Mesenchymal stem cell (in vitro differentiated cells and primary cell): ENCODE results near the gene MKKS.

Experiments
- DNase-seq: peaks from one replicate; pipeline ENCODE4 v3.0.0-alpha.2; 2013
- H2AFZ ChIP-seq: one replicate; pipeline ENCODE4 v1.6.1; 2013; ENCODE audit warnings: low read depth, mild to moderate bottlenecking, control low read depth, inconsistent platforms, low read length, moderate library complexity
- H2AK5ac ChIP-seq: 2 replicates; pipeline ENCODE4 v1.6.1; 2013; ENCODE audit warnings: low read length, moderate library complexity, mild to moderate bottlenecking, inconsistent platforms; ENCODE audit not compliant: severe bottlenecking
- H2BK120ac ChIP-seq: one replicate; pipeline ENCODE4 v1.6.1; 2013; ENCODE audit warnings: low read depth, mild to moderate bottlenecking, inconsistent platforms, low read length, moderate library complexity
- H2BK12ac ChIP-seq, 2 experiments: one replicate each; pipeline ENCODE4 v1.6.1; 2013; ENCODE audit warnings: inconsistent platforms in 2 of 2, low read length in 2 of 2, mild to moderate bottlenecking in 2 of 2, moderate library complexity in 2 of 2, control low read depth in 1 of 2
- H2BK15ac ChIP-seq: one replicate; pipeline ENCODE4 v1.6.1; 2013; ENCODE audit warnings: mild to moderate bottlenecking, low read depth, inconsistent platforms; ENCODE audit not compliant: poor library complexity, severe bottlenecking
- H2BK5ac ChIP-seq: 2 replicates; pipeline ENCODE4 v1.6.1; 2013; ENCODE audit warnings: low read depth, mild to moderate bottlenecking, low read length, control low read depth, inconsistent platforms; ENCODE audit not compliant: poor library complexity, severe bottlenecking
- H3K14ac ChIP-seq, 2 experiments: one replicate each; pipeline ENCODE4 v1.6.1; 2013; ENCODE audit warnings: inconsistent platforms in 2 of 2, low read length in 2 of 2, control low read depth in 1 of 2, mild to moderate bottlenecking in 1 of 2, moderate library complexity in 1 of 2
- H3K18ac ChIP-seq, 2 experiments: one replicate each; pipeline ENCODE4 v1.6.1; 2013; ENCODE audit warnings: inconsistent platforms in 2 of 2, low read length in 2 of 2, control low read depth in 1 of 2, low read depth in 1 of 2, mild to moderate bottlenecking in 1 of 2
- H3K23ac ChIP-seq, 2 experiments: one replicate each; pipeline ENCODE4 v1.6.1; 2013; ENCODE audit warnings: inconsistent platforms in 2 of 2, low read length in 2 of 2, mild to moderate bottlenecking in 2 of 2, moderate library complexity in 2 of 2, control low read depth in 1 of 2
- H3K27ac ChIP-seq: 2 replicates; pipeline ENCODE4 v1.5.1; 2013; ENCODE audit warnings: mild to moderate bottlenecking, moderate library complexity, low read length, control low read depth, inconsistent platforms; ENCODE audit not compliant: poor library complexity, severe bottlenecking
- H3K27me3 ChIP-seq, 2 experiments: 2 replicates each; pipeline versions ENCODE4 v1.6.1 to v1.7.0; 2013; ENCODE audit warnings: low read length in 2 of 2, mild to moderate bottlenecking in 2 of 2, moderate library complexity in 2 of 2, control low read depth in 1 of 2, inconsistent platforms in 1 of 2; ENCODE audit not compliant: control insufficient read depth in 1 of 2, insufficient read depth in 1 of 2
- H3K36me3 ChIP-seq, 2 experiments: 2 replicates each; pipeline versions ENCODE4 v1.6.1 to v1.7.0; 2013; ENCODE audit warnings: low read length in 2 of 2, control low read depth in 1 of 2, inconsistent platforms in 1 of 2, low read depth in 1 of 2, mild to moderate bottlenecking in 1 of 2; ENCODE audit not compliant: insufficient read depth in 2 of 2, control insufficient read depth in 1 of 2
- H3K4ac ChIP-seq, 2 experiments: one replicate each; pipeline ENCODE4 v1.6.1; 2013; ENCODE audit warnings: inconsistent platforms in 2 of 2, low read length in 2 of 2, mild to moderate bottlenecking in 2 of 2, moderate library complexity in 2 of 2, control low read depth in 1 of 2, low read depth in 1 of 2
- H3K4me1 ChIP-seq: 2 replicates; pipeline ENCODE4 v1.6.1; 2013; ENCODE audit warnings: low read depth, low read length, control low read depth; ENCODE audit not compliant: control insufficient read depth, insufficient read depth
- H3K4me2 ChIP-seq: 2 replicates; pipeline ENCODE4 v1.6.1; 2013; ENCODE audit warnings: low read length, mild to moderate bottlenecking, inconsistent platforms; ENCODE audit not compliant: poor library complexity, severe bottlenecking
- H3K4me3 ChIP-seq, 2 experiments: 2 replicates each; pipeline versions ENCODE4 v1.5.1 to v1.7.0; 2013; ENCODE audit warnings: low read length in 2 of 2, mild to moderate bottlenecking in 2 of 2, control low read depth in 1 of 2, low read depth in 1 of 2; ENCODE audit not compliant: insufficient read depth in 1 of 2
- H3K79me1 ChIP-seq: replicated peaks from 2 replicates; pipeline ENCODE4 v1.6.1; 2013; ENCODE audit warnings: mild to moderate bottlenecking, control low read depth, low read length, inconsistent platforms; ENCODE audit not compliant: poor library complexity, severe bottlenecking
- H3K9ac ChIP-seq: 2 replicates; pipeline ENCODE4 v1.7.0; 2013; ENCODE audit warnings: mild to moderate bottlenecking, low read length, moderate library complexity
- H3K9me3 ChIP-seq: 2 replicates; pipeline ENCODE4 v1.7.0; 2013; ENCODE audit warnings: mild to moderate bottlenecking, low read length; ENCODE audit not compliant: control insufficient read depth
- H4K8ac ChIP-seq: one replicate; pipeline ENCODE4 v1.6.1; 2013; ENCODE audit warnings: inconsistent platforms, mild to moderate bottlenecking, low read length, moderate library complexity
- H4K91ac ChIP-seq: one replicate; pipeline ENCODE4 v1.6.1; 2013; ENCODE audit warnings: mild to moderate bottlenecking, low read length, inconsistent platforms
- WGBS: methylation state at CpG from one replicate; pipeline ENCODE4 v1.1.7; 2013; ENCODE audit warnings: mixed read lengths; 5-methylcytosine and 5-hydroxymethylcytosine counted together

The MKKS gene

GRCh38 chr20:10356628-10357027 lies 77.4 kb downstream of the MKKS start:
- Histone ChIP-seq H4K91ac (no peak overlapping the region), H2BK120ac (no peak overlapping the region), H2BK5ac (no peak overlapping the region), H3K18ac (no peak overlapping the region), H3K4ac (no peak overlapping the region), H2BK15ac (no peak overlapping the region), H2AFZ (no peak overlapping the region), H3K9ac (no peak overlapping the region), H3K4me3 (no peak overlapping the region), H2BK12ac (no peak overlapping the region), H3K4me1 (peaks cover 4% of the 10 kb centered on the region), H3K14ac (no peak overlapping the region), H3K4me2 (no peak overlapping the region), H3K23ac (no peak overlapping the region), H3K27ac (no peak overlapping the region), H2AK5ac (no peak overlapping the region), H3K9me3 (no peaks in the 10 kb centered on the region), H3K79me1 (no peaks in the 10 kb centered on the region), H4K8ac (no peak overlapping the region), H3K27me3 (no peaks in the 10 kb centered on the region), H3K36me3 (no peaks in the 10 kb centered on the region)
- no CpG with 5 or more reads among the region's 1 CpG for WGBS
- peak; percentile 10 for DNase-seq

GRCh38 chr20:10352934-10353824 lies 80.8 kb downstream of the MKKS start:
- Histone ChIP-seq H2AFZ (no peak overlapping the region), H4K8ac (no peak overlapping the region), H3K4me3 (no peak overlapping the region), H2BK12ac (no peak overlapping the region), H2BK120ac (no peak overlapping the region), H3K36me3 (no peaks in the 10 kb centered on the region), H4K91ac (no peak overlapping the region), H3K18ac (no peak overlapping the region), H2BK15ac (no peak overlapping the region), H3K14ac (no peak overlapping the region), H3K4me1 (peaks cover 10% of the 10 kb centered on the region), H3K79me1 (no peaks in the 10 kb centered on the region), H3K4me2 (no peak overlapping the region), H3K4ac (no peak overlapping the region), H3K27me3 (no peaks in the 10 kb centered on the region), H3K27ac (peak overlapping the region; percentile 24), H3K23ac (no peak overlapping the region), H3K9me3 (no peaks in the 10 kb centered on the region), H3K9ac (no peak overlapping the region), H2BK5ac (no peak overlapping the region), H2AK5ac (no peak overlapping the region)
- DNase-seq, result peak; percentile 11
- 76% methylated on average over 2 of the region's 6 CpGs for WGBS
